Stomach smooth muscle (tissue), 2 donors: Measurements from ENCODE around the gene ERCC5.

Source experiments
- H3K27ac ChIP-seq: one replicate; pipeline ENCODE4 v1.7.0; 2013; ENCODE audit warnings: mild to moderate bottlenecking, low read length, inconsistent platforms
- H3K27me3 ChIP-seq, 2 donors: one replicate each; pipeline ENCODE4 v1.7.0; 2013; ENCODE audit warnings: low read length in 2 of 2; ENCODE audit not compliant: insufficient read depth in 2 of 2, control insufficient read depth in 1 of 2
- H3K36me3 ChIP-seq, 2 donors: one replicate each; pipeline ENCODE4 v1.7.0; 2013; ENCODE audit warnings: low read length in 2 of 2; ENCODE audit not compliant: control insufficient read depth in 2 of 2, insufficient read depth in 2 of 2
- H3K4me1 ChIP-seq: one replicate; pipeline ENCODE4 v1.7.0; 2013; ENCODE audit warnings: low read length; ENCODE audit not compliant: control insufficient read depth, insufficient read depth
- H3K4me3 ChIP-seq, 2 donors: one replicate each; pipeline ENCODE4 v1.7.0; 2013; ENCODE audit warnings: low read length in 2 of 2
- H3K9ac ChIP-seq, 2 donors: one replicate each; pipeline ENCODE4 v1.7.0; 2013; ENCODE audit warnings: low read length in 2 of 2, mild to moderate bottlenecking in 1 of 2
- H3K9me3 ChIP-seq, 2 donors: one replicate each; pipeline ENCODE4 v1.7.0; 2013; ENCODE audit warnings: low read length in 2 of 2; ENCODE audit not compliant: control insufficient read depth in 2 of 2
- donor health status: healthy.
- donor health status: Pancreatic carcinoma.

Gene ERCC5

DNA sequence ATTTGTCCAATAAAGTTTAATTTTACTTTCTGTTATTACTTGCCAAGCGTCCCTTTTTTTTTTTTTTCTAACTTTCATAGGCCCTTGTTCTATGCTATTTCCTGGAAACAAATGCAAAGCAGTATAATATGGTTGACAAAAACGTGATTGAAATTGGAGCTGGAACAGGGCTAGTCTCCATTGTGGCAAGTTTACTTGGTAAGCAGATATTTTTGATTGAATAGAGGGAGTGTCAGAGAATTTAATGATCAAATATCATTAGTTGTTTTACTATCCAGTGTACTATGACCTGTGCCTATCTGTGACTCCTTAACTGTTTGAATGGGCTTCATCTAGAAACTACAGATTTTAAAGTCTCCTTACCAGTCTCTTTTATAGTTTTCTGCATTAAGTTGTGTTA lies 46.7 kb downstream of the ERCC5 start:
- H3K4me1 ChIP-seq, result no peaks in the 10 kb centered on the region
- H3K9me3 ChIP-seq, result no peaks in the 10 kb centered on the region
- no peaks in the 10 kb centered on the region for H3K36me3 ChIP-seq
- no peak overlapping the region for H3K9ac ChIP-seq
- no peak overlapping the region for H3K27ac ChIP-seq
- no peaks in the 10 kb centered on the region for H3K27me3 ChIP-seq
- H3K4me3 ChIP-seq, result no peak overlapping the region

DNA sequence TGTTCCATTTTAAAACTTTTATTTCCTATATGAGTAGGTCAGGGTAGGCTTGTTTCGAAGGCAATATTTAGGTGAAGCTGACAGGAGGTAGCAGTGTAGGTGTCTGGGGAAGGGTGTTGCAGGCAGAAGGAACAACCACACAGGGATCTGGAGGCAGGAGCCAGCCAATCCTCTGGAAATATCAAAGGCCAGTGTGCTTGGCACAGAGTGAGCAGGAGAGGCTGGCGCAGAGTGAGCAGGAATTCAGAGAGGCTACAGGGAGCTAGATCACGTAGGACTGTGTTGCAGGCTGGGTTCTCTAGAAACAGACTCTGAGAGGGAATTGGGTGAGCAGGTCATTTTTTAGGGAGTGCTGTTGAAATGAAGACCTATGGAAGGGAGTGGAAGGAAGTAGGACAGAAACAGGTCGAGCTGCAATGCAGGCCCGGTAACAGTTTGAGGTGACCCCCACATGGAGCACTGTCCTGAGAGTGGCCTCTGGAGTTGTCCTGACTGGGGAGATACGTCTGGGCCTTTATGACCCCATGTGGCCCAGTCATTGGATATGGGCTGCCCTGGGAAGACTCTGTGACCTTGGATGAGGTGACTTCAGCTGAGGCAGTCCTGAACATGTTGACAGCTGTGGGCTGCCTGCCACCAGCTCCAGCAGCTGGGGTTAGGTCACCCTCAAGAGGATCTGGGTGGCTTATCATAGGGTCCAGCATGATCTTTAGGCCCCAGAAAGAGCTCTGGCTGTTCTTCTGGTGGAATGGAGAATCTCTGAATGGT lies 51.7 kb downstream of the ERCC5 start:
- no peak overlapping the region for H3K4me3 ChIP-seq
- H3K9ac ChIP-seq, result no peak overlapping the region
- no peak overlapping the region for H3K27ac ChIP-seq
- no peaks in the 10 kb centered on the region for H3K36me3 ChIP-seq
- H3K9me3 ChIP-seq, result no peaks in the 10 kb centered on the region
- H3K27me3 ChIP-seq, result no peaks in the 10 kb centered on the region
- H3K4me1 ChIP-seq, result no peaks in the 10 kb centered on the region

DNA sequence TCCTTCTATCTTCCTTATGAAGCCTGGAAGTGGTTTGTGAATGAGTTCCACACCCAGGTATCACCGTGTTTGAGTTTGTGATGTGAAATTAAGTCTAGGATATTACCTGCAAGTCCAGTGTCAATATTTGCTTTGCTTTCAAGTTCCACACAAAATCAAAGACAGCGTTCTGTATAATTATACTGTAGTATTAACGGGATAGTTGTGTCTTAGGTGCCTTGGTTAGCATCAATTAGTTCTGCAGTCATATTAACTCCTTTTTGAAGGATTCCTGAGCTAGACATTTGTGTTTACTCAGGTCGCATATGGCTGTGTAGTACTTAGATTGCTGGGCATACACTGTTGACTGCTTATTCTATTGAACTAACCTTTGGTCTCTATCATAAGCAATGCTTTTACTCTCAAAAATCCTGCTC lies 54.4 kb downstream of the ERCC5 start:
- H3K27ac ChIP-seq, result no peak overlapping the region
- H3K9ac ChIP-seq, result no peak overlapping the region
- H3K4me3 ChIP-seq, result no peak overlapping the region
- H3K9me3 ChIP-seq, result no peaks in the 10 kb centered on the region
- H3K27me3 ChIP-seq, result no peaks in the 10 kb centered on the region
- no peaks in the 10 kb centered on the region for H3K4me1 ChIP-seq
- no peaks in the 10 kb centered on the region for H3K36me3 ChIP-seq

DNA sequence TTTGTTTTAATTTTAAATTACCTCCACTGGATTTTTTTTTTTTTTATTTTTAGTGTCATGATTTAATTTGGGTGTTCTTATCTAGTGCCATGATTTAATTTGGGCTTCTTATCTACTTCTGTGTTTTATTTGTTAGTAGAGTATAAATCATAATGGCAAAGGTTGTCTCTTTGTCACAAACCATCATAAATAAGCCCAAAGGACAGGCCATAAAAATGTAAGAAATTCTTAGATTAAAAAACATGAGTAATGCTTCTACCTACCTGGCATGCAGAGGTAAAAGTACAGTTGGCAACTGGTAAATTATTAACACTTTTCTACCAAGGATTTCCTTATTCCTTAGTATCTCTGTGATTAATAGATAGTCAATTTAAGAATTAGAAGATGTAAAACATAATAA lies 55.2 kb downstream of the ERCC5 start:
- no peak overlapping the region for H3K4me3 ChIP-seq
- H3K36me3 ChIP-seq, result no peaks in the 10 kb centered on the region
- H3K9ac ChIP-seq, result no peak overlapping the region
- no peaks in the 10 kb centered on the region for H3K27me3 ChIP-seq
- H3K4me1 ChIP-seq, result no peaks in the 10 kb centered on the region
- H3K9me3 ChIP-seq, result no peaks in the 10 kb centered on the region
- no peak overlapping the region for H3K27ac ChIP-seq

DNA sequence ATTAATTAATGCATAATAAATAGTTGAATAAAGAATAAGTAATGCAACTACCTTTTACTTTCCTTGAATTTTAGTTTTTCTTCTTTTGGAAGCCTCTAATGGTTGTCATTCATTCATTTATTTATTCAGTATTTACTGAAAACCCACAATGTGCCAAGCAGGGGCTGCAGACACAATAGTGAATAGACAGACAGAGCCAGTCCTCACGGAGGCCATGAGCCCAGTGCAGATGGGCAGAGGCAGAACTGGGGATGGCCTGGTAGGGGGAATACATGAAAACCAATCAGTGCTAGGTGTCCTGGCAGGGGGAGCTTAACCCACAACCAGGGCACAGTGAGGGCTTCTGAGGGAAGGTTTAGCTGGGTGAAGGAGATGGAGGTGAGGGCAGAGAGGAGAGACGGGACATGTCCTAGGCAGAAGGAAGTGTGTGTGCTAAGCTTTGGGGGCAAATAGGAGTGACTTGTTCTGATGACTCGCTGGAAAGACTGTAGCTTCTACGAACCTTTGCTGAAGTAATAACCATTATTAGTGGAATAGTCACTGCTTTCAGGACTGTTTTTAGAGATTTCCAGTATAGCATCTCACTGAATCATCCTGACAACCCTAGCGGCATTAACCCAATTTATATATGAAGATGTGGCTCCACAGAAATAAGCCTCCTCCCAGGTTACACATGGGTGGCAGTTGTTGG lies 55.9 kb downstream of the ERCC5 start:
- Histone ChIP-seq H3K27ac (no peak overlapping the region), H3K27me3 (no peaks in the 10 kb centered on the region), H3K4me3 (no peak overlapping the region), H3K4me1 (no peaks in the 10 kb centered on the region), H3K9ac (no peak overlapping the region), H3K9me3 (no peaks in the 10 kb centered on the region), H3K36me3 (no peaks in the 10 kb centered on the region)

DNA sequence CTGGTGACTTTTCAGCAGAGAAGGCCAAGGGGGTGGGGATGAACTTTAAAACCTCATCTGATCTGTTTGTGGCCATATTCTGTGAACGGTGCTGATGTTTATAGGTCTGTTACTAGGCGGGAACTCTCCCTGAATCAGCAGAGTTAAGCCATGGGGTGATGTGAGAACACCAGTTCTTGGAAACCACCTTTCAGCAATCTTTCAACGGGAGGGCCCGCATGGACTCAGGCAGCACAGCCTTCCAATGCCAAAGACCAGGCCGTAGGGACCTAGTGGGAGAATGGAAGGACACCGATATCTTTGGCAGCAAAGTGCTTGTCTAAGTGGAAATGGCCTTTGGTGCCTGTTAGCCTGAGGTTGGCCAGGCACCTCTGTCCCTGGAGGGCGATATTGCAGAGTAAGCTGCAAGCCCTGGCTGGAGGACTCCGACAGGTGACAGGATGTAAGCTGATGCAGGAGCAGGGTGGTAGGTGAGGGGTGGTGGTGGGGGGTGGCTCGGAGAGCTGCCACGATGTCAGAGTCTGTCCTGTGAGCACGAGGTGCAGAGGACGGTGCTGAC lies 57.0 kb downstream of the ERCC5 start:
- no peaks in the 10 kb centered on the region for H3K4me1 ChIP-seq
- no peak overlapping the region for H3K9ac ChIP-seq
- H3K36me3 ChIP-seq, result no peaks in the 10 kb centered on the region
- no peaks in the 10 kb centered on the region for H3K27me3 ChIP-seq
- H3K27ac ChIP-seq, result no peak overlapping the region
- no peaks in the 10 kb centered on the region for H3K9me3 ChIP-seq
- H3K4me3 ChIP-seq, result no peak overlapping the region

DNA sequence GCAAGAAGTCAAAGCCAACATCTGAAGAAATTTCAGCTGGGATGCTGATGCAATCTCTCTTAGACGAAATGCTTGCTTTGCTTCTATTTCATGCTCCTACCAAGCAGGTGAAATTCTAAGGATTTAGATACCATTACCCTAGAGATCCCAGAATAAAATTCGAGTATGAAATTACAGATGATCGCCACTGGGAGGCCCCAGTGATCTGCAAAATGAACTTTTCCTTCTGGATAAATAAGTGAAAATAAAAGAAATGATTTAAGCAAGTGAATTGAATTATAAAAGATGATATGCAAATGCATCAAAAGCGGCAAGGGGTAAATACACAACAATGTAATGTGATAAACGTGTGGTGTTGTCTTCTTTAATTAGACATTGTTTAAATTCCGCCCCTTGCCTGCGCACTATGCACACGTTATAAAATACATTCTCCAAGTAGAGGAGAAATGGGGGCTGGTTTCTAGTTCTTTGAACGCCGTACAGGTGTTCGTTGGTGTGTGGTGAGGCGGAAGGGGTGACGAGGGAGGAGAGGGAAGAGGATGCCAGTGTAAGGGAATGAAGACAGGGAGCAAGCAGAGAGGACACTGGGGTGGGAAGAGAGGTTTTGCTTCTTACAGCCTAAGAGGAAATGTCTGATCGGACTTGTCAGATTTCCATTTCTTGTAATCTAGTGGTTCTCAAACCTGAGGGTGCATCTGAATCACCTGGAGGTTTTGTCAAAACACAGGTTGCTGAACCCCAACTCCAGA lies 58.0 kb downstream of the ERCC5 start:
- H3K36me3 ChIP-seq, result no peaks in the 10 kb centered on the region

DNA sequence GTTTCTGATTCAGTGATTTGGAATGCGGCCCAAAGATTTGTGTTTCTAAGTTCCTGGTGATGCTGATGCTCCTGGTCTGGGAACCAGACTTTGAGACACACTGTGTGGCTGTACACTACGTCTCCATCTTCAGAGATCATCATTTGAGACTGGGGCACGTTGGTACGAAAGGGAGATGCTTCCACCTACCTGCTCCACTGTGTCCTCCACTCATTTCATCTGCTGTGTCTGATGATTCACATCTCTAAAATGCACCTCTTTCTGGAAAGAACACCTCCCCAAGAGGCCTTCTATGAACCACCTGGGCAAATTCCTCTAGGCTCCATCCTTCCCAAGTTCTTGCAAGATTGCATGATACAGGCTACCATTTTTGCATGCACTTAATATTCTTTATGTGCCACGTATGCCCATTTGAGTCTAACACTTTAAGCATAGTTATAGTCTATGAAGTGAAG lies 58.6 kb downstream of the ERCC5 start:
- Histone ChIP-seq H3K36me3 (no peaks in the 10 kb centered on the region), H3K27me3 (no peaks in the 10 kb centered on the region), H3K9me3 (no peaks in the 10 kb centered on the region), H3K9ac (no peak overlapping the region), H3K27ac (no peak overlapping the region), H3K4me1 (no peaks in the 10 kb centered on the region), H3K4me3 (no peak overlapping the region)

More for the DNA sequence above, 58.0 kb downstream of the ERCC5 start:
- no peaks in the 10 kb centered on the region for H3K9me3 ChIP-seq
- H3K9ac ChIP-seq, result no peak overlapping the region
- no peak overlapping the region for H3K27ac ChIP-seq
- H3K4me3 ChIP-seq, result no peak overlapping the region
- no peaks in the 10 kb centered on the region for H3K4me1 ChIP-seq
- H3K27me3 ChIP-seq, result no peaks in the 10 kb centered on the region

DNA sequence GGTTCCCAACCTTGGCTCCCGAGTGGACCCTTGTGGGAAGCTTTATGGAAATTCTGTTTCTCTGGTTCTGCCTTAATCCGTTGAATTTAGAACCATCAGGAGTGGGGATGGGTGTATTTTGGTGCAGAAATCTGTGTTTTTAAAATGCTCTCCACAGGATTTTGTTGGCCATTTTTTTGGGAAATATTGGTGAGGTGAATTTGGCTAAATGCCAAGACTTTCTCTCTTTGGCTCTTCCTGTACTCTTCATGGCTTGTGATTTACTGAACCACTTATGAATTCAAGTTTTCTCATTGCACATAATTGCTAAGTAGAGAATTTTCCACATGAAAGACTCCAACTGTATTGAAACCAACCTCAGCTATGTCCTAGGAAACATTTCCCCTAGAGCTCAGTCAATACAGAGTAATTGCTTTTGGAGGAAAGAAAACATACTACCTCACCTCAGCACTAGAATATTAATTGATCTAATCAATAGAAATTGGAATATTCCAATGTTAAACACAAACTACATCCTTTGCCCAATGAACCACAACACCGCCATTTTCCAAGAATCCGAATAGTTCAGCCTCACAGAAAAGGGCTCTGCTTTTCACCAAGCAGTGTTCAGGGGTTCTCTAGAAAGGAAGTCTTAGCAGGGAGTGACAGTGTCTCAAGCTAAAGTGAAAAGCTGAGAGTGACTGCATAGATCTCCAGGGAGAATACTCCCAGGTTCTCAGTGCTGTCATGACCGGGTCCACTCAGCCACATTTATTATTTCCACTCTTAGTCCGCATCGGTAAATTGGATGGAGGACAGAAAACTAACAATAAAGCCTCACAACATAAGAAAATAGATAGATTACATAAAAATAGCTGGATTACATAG lies 60.3 kb downstream of the ERCC5 start:
- no peak overlapping the region for H3K4me3 ChIP-seq
- H3K36me3 ChIP-seq, result no peaks in the 10 kb centered on the region
- no peak overlapping the region for H3K27ac ChIP-seq
- H3K27me3 ChIP-seq, result no peaks in the 10 kb centered on the region
- H3K9ac ChIP-seq, result no peak overlapping the region
- H3K9me3 ChIP-seq, result no peaks in the 10 kb centered on the region
- H3K4me1 ChIP-seq, result no peaks in the 10 kb centered on the region
